DOHH2 (cell line): ENCODE data around the gene BPIFB2.

Source experiments
- H3F3A ChIP-seq: fragments of 200-600 bp; sonication (generic), shearing (Covaris generic); 2 replicates; pipeline ENCODE4 v1.6.0; 2016; ENCODE audit warnings: antibody characterized with exemption, mild to moderate bottlenecking; ENCODE audit not compliant: control insufficient read depth, insufficient read depth
- H3K27ac ChIP-seq: fragments of 200-600 bp; sonication (generic); 2 replicates; pipeline ENCODE4 v1.5.1; 2014; ENCODE audit warnings: low read depth, mild to moderate bottlenecking, low read length, moderate library complexity
- H3K27me3 ChIP-seq: fragments of 200-600 bp; sonication (generic); 2 replicates; pipeline ENCODE4 v1.6.1; 2014; ENCODE audit warnings: mild to moderate bottlenecking, low read length, mixed read lengths; ENCODE audit not compliant: control insufficient read depth
- H3K36me3 ChIP-seq: fragments of 200-600 bp; sonication (generic); 2 replicates; pipeline ENCODE4 v1.6.1; 2014; ENCODE audit warnings: mild to moderate bottlenecking, low read length, moderate library complexity, mixed read lengths; ENCODE audit not compliant: control insufficient read depth
- H3K4me1 ChIP-seq: fragments of 200-600 bp; sonication (generic); 2 replicates; pipeline ENCODE4 v1.6.1; 2014; ENCODE audit warnings: mild to moderate bottlenecking, low read length, mixed read lengths; ENCODE audit not compliant: control insufficient read depth
- H3K4me2 ChIP-seq: fragments of 200-600 bp; sonication (generic); 2 replicates; pipeline ENCODE4 v1.6.0; 2014; ENCODE audit warnings: mild to moderate bottlenecking, low read length, moderate library complexity
- H3K4me3 ChIP-seq: fragments of 200-600 bp; sonication (generic); 2 replicates; pipeline ENCODE4 v1.5.1; 2014; ENCODE audit warnings: mild to moderate bottlenecking, low read length, mixed read lengths
- H3K79me2 ChIP-seq: fragments of 200-600 bp; sonication (generic); 2 replicates; pipeline ENCODE4 v1.6.1; 2014; ENCODE audit warnings: mild to moderate bottlenecking, low read length, mixed read lengths; ENCODE audit not compliant: control insufficient read depth
- H3K9me2 ChIP-seq: fragments of 200-600 bp; sonication (generic); replicated peaks from 2 replicates; pipeline ENCODE4 v1.6.1; 2014; ENCODE audit warnings: mild to moderate bottlenecking, low read length, mixed read lengths; ENCODE audit not compliant: control insufficient read depth
- H3K9me3 ChIP-seq: fragments of 200-600 bp; sonication (generic); 2 replicates; pipeline ENCODE4 v1.6.1; 2014; ENCODE audit warnings: antibody characterized with exemption, low read length, mixed read lengths; ENCODE audit not compliant: control insufficient read depth, insufficient read depth
- H4K20me1 ChIP-seq: fragments of 200-600 bp; sonication (generic); 2 replicates; pipeline ENCODE4 v1.6.0; 2014; ENCODE audit warnings: low read depth, mild to moderate bottlenecking, antibody characterized with exemption, low read length, moderate library complexity; ENCODE audit not compliant: control insufficient read depth, insufficient read depth
- CTCF ChIP-seq: fragments of 200-600 bp; sonication (generic); IDR thresholded peaks from one replicate; pipeline ENCODE4 v1.5.1; 2014; ENCODE audit warnings: antibody characterized with exemption, mild to moderate bottlenecking, low read depth, low read length; ENCODE audit not compliant: poor library complexity, severe bottlenecking
- EZH2phosphoT487 ChIP-seq: fragments of 200-600 bp; sonication (generic); IDR thresholded peaks from 2 replicates; pipeline ENCODE4 v1.6.1; 2017; ENCODE audit warnings: borderline replicate concordance, mild to moderate bottlenecking, antibody characterized with exemption, low read length, moderate library complexity, mixed read lengths

Gene BPIFB2

DNA sequence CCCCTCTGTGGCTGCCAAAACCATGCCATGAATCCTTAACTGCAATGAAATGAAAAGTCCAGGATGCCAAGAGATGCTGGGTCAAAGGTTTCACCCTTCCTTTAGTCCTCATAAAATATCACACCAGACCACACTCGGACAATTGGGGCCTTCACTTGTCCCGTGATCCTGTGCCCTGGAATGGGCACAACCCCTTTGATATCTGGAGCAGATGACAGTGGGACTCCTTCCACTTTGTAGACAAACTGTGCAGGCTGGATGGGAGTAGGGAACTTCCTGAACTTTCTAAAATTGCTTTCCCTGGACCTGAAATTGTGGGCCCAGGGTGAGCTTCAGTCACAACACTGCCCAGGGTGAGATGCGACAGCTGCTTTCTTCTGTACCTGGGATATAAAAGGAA is 14.4 kb downstream of the BPIFB2 start:
- no peaks in the 10 kb centered on the region for H3F3A ChIP-seq
- H3K79me2 ChIP-seq, result no peaks in the 10 kb centered on the region
- H3K9me2 ChIP-seq, result no peaks in the 10 kb centered on the region
- no peak overlapping the region for H3K4me3 ChIP-seq
- TF ChIP-seq EZH2phosphoT487 (no peak), CTCF (no peak)
- H4K20me1 ChIP-seq, result no peaks in the 10 kb centered on the region
- H3K9me3 ChIP-seq, result no peaks in the 10 kb centered on the region
- no peak overlapping the region for H3K27ac ChIP-seq
- H3K36me3 ChIP-seq, result no peaks in the 10 kb centered on the region
- no peaks in the 10 kb centered on the region for H3K4me1 ChIP-seq
- H3K4me2 ChIP-seq, result no peak overlapping the region
- no peaks in the 10 kb centered on the region for H3K27me3 ChIP-seq

- H4K20me1 ChIP-seq, result no peaks in the 10 kb centered on the region
- no peaks in the 10 kb centered on the region for H3K4me1 ChIP-seq
- H3K36me3 ChIP-seq, result no peaks in the 10 kb centered on the region
- no peaks in the 10 kb centered on the region for H3K79me2 ChIP-seq
- no peaks in the 10 kb centered on the region for H3F3A ChIP-seq
- H3K27me3 ChIP-seq, result no peaks in the 10 kb centered on the region
- H3K9me2 ChIP-seq, result no peaks in the 10 kb centered on the region
- no peak overlapping the region for H3K4me2 ChIP-seq
- TF ChIP-seq EZH2phosphoT487 (no peak), CTCF (no peak)
- H3K27ac ChIP-seq, result no peak overlapping the region
- no peaks in the 10 kb centered on the region for H3K9me3 ChIP-seq
- H3K4me3 ChIP-seq, result no peak overlapping the region
These were observed 14.8 kb downstream of the BPIFB2 start for GRCh38 chr20:33022289-33022688.

GRCh38 chr20:33022694-33023438 is 15.4 kb downstream of the BPIFB2 start:
- no peaks in the 10 kb centered on the region for H3F3A ChIP-seq
- no peaks in the 10 kb centered on the region for H3K27me3 ChIP-seq
- TF ChIP-seq CTCF (no peak), EZH2phosphoT487 (no peak)
- H3K27ac ChIP-seq, result no peak overlapping the region
- H3K36me3 ChIP-seq, result no peaks in the 10 kb centered on the region
- H3K79me2 ChIP-seq, result no peaks in the 10 kb centered on the region
- no peak overlapping the region for H3K4me3 ChIP-seq
- no peaks in the 10 kb centered on the region for H3K4me1 ChIP-seq
- no peaks in the 10 kb centered on the region for H3K9me3 ChIP-seq
- H3K9me2 ChIP-seq, result no peaks in the 10 kb centered on the region
- no peak overlapping the region for H3K4me2 ChIP-seq
- no peaks in the 10 kb centered on the region for H4K20me1 ChIP-seq
